Peyer's patch (tissue), 4 donors: ENCODE data around the gene RFNG. TPM values are rescaled to one million over a fixed set of nuclear protein-coding genes. Genes with fewer than 3 reads are reported as not detected.
A peak's percentile ranks its signal among the peaks of the same experiment; 100 is the strongest.

Experiments
- DNase-seq, 3 donors: peaks; one replicate each; pipeline ENCODE4 v3.0.0-alpha.2; 2017 to 2019
- H3K27ac ChIP-seq, 4 donors: fragments of 200-600 bp; sonication (generic); one replicate each; pipeline ENCODE4 v1.5.1; 2016 to 2019
- H3K27me3 ChIP-seq, 2 donors: fragments of 200-600 bp; sonication (generic); one replicate each; pipeline ENCODE4 v1.5.1; 2019
- H3K36me3 ChIP-seq, 3 donors: fragments of 200-600 bp; sonication (generic); one replicate each; pipeline ENCODE4 v1.5.1; 2016 to 2019
- H3K4me1 ChIP-seq, 4 donors: fragments of 200-600 bp; sonication (generic); one replicate each; pipeline ENCODE4 v1.5.1; 2016 to 2019
- H3K4me3 ChIP-seq, 4 donors: fragments of 200-600 bp; sonication (generic); 1 replicate in 3 of 4; 2 replicates in 1 of 4; pipeline ENCODE4 v1.5.1; 2016 to 2019; ENCODE audit warnings: mild to moderate bottlenecking in 1 of 4
- H3K9me3 ChIP-seq, 4 donors: fragments of 200-600 bp; sonication (generic); one replicate each; pipeline ENCODE4 v1.5.1; 2016 to 2019; ENCODE audit warnings: mild to moderate bottlenecking in 1 of 4
- CTCF ChIP-seq, 6 experiments: fragments of 450-650 bp in 4 of 6; fragments of 200-600 bp in 2 of 6; sonication (generic) in 1 of 6; IDR thresholded peaks; one replicate each; pipeline ENCODE4 v1.5.1; 2017 to 2019; ENCODE audit warnings: antibody characterized with exemption in 6 of 6, mild to moderate bottlenecking in 3 of 6, moderate library complexity in 1 of 6
- POLR2A ChIP-seq, 2 donors: fragments of 450-650 bp; IDR thresholded peaks; one replicate each; pipeline ENCODE4 v1.5.1; 2017; ENCODE audit warnings: antibody characterized with exemption in 2 of 2, mild to moderate bottlenecking in 2 of 2, moderate library complexity in 2 of 2
- total RNA-seq, 4 donors: library from RNA; depleted of rRNA; stranded (reverse); fragments of >200 nt; gene quantifications; one replicate each; pipeline ENCODE4 v1.1.0, GENCODE V29; 2016

RFNG gene
- total RNA-seq, 4 donors from 2014 or later: 42.9 to 65.7 (median 50.2) TPM

- DNase-seq: no peak
- Histone ChIP-seq H3K27me3 (no peaks in the 10 kb centered on the region), H3K4me1 (peaks cover 0 to 31% (median 23%) of the 10 kb centered on the region in 4 donors), H3K9me3 (no peaks in the 10 kb centered on the region), H3K4me3 (peak overlapping the region; percentile 75 to 98 (median 95)), H3K27ac (peak overlapping the region; percentile 61 to 72 (median 70)), H3K36me3 (peaks cover 0 to 56% (median 0%) of the 10 kb centered on the region in 3 donors)
- TF ChIP-seq POLR2A (IDR thresholded peaks at IDR 0.05) (no peak), CTCF (IDR thresholded peaks at IDR 0.05) (no peak)
These were observed 610 bp downstream of the RFNG start for GRCh38 chr17:82050761-82051641.

GRCh38 chr17:82050152-82050760, 1.4 kb downstream of the RFNG start:
- no peak overlapping the region for H3K27ac ChIP-seq
- TF ChIP-seq POLR2A (IDR thresholded peaks at IDR 0.05) (no peak), CTCF (IDR thresholded peaks at IDR 0.05) (no peak)
- DNase-seq: no peak
- H3K9me3 ChIP-seq: no peaks in the 10 kb centered on the region
- H3K27me3 ChIP-seq: no peaks in the 10 kb centered on the region
- H3K4me3 ChIP-seq: peak overlapping the region in 3 of 4 donors; percentile 94 to 98 (median 96)
- H3K36me3 ChIP-seq: peaks cover 0 to 49% (median 0%) of the 10 kb centered on the region in 3 donors
- H3K4me1 ChIP-seq: peaks cover 0 to 31% (median 23%) of the 10 kb centered on the region in 4 donors

GRCh38 chr17:82049521-82049971, 2.1 kb downstream of the RFNG start:
- Histone ChIP-seq H3K36me3 (peaks cover 0 to 42% (median 0%) of the 10 kb centered on the region in 3 donors), H3K9me3 (no peaks in the 10 kb centered on the region), H3K4me3 (no peak overlapping the region), H3K27ac (no peak overlapping the region), H3K4me1 (peaks cover 0 to 31% (median 23%) of the 10 kb centered on the region in 4 donors), H3K27me3 (no peaks in the 10 kb centered on the region)
- no peak for DNase-seq
- TF ChIP-seq CTCF (IDR thresholded peaks at IDR 0.05) (no peak), POLR2A (IDR thresholded peaks at IDR 0.05) (no peak)

GRCh38 chr17:82049106-82049505, 2.5 kb downstream of the RFNG start:
- Histone ChIP-seq H3K27me3 (no peaks in the 10 kb centered on the region), H3K4me1 (peaks cover 0 to 31% (median 23%) of the 10 kb centered on the region in 4 donors), H3K27ac (no peak overlapping the region), H3K36me3 (peaks cover 0 to 37% (median 0%) of the 10 kb centered on the region in 3 donors), H3K4me3 (no peak overlapping the region), H3K9me3 (no peaks in the 10 kb centered on the region)
- no peak for DNase-seq
- TF ChIP-seq POLR2A (IDR thresholded peaks at IDR 0.05) (no peak), CTCF (IDR thresholded peaks at IDR 0.05) (no peak)

- peaks cover 0 to 27% (median 23%) of the 10 kb centered on the region in 4 donors for H3K4me1 ChIP-seq
- TF ChIP-seq POLR2A (IDR thresholded peaks at IDR 0.05) (no peak), CTCF (IDR thresholded peaks at IDR 0.05) (no peak)
- no peak overlapping the region for H3K4me3 ChIP-seq
- DNase-seq: no peak
- H3K27ac ChIP-seq: no peak overlapping the region
- no peaks in the 10 kb centered on the region for H3K27me3 ChIP-seq
- H3K9me3 ChIP-seq: no peaks in the 10 kb centered on the region
- peaks cover 0 to 32% (median 0%) of the 10 kb centered on the region in 3 donors for H3K36me3 ChIP-seq
These were observed 3.0 kb downstream of the RFNG start for GRCh38 chr17:82048571-82048971.
